AG04450 (cell line): ENCODE measurements around the gene SCP2. TPM values are rescaled to one million over a fixed set of nuclear protein-coding genes. Genes with fewer than 3 reads are reported as not detected.
A peak's percentile ranks its signal among the peaks of the same experiment; 100 is the strongest.

Experiments
- CTCF ChIA-PET: fragments of 300-600, 350-600 bp; formaldehyde crosslinking; extraction: SDS; loops from one replicate; lab custom pipeline; 2022; ENCODE audit warnings: antibody characterized with exemption, inconsistent platforms; lab: Charles Lee
- POLR2A ChIA-PET: fragments of 350-600 bp; formaldehyde crosslinking; extraction: SDS; loops from one replicate; lab custom pipeline; 2021; ENCODE audit warnings: antibody characterized with exemption, inconsistent platforms; lab: Yijun Ruan, JAX
- DNase-seq: peaks from one replicate; pipeline ENCODE4 v3.0.0-alpha.2; 2011; ENCODE audit warnings: low read depth, low spot score
- H3K27ac ChIP-seq: one replicate; pipeline ENCODE4 v1.5.1; 2012; ENCODE audit warnings: low read depth, low read length, control low read depth
- H3K27me3 ChIP-seq: one replicate; pipeline ENCODE4 v1.6.0; 2012; ENCODE audit warnings: low read length; ENCODE audit not compliant: control insufficient read depth, insufficient read depth
- H3K4me3 ChIP-seq: 2 replicates; pipeline ENCODE4 v1.5.1; 2011; ENCODE audit warnings: mild to moderate bottlenecking, low read depth, low read length, control low read depth
- H3K9me3 ChIP-seq: 2 replicates; pipeline ENCODE4 v1.5.1; 2012; ENCODE audit warnings: low read length; ENCODE audit not compliant: control insufficient read depth, insufficient read depth
- CTCF ChIP-seq: IDR thresholded peaks from 2 replicates; pipeline ENCODE4 v1.5.1; 2011; ENCODE audit warnings: low read depth, low read length, control low read depth, inconsistent platforms
- polyA plus RNA-seq: library from polyadenylated mRNA; depleted of rRNA; stranded (reverse); fragments of >200 nt; gene quantifications from 2 replicates; pipeline ENCODE4 v1.2.3, GENCODE V29; 2011

SCP2 gene
- polyA plus RNA-seq, 1 experiment: 278 TPM

GRCh38 chr1:53051676-53052075 lies 124.6 kb downstream of the SCP2 start:
- ChIA-PET POLR2A (no interaction called here), CTCF (no interaction called here)
- Histone ChIP-seq H3K9me3 (no peaks in the 10 kb centered on the region), H3K27ac (no peak overlapping the region), H3K4me3 (no peak overlapping the region), H3K27me3 (no peaks in the 10 kb centered on the region)
- TF ChIP-seq CTCF: no peak
- no peak for DNase-seq

- POLR2A ChIA-PET: interaction anchor here (1.0 kb wide), 1 partner anchor 14 kb away, joined by 3 read pairs; no protein-coding TSS in a partner anchor
- H3K27me3 ChIP-seq: no peaks in the 10 kb centered on the region
- DNase-seq: no peak
- CTCF ChIA-PET: interaction anchor here (1.0 kb wide), 1 partner anchor 9 kb away, joined by 7 read pairs; no protein-coding TSS in a partner anchor
- no peak for TF ChIP-seq CTCF
- H3K4me3 ChIP-seq: no peak overlapping the region
- H3K27ac ChIP-seq: no peak overlapping the region
- no peaks in the 10 kb centered on the region for H3K9me3 ChIP-seq
These were observed 130.1 kb downstream of the SCP2 start for GRCh38 chr1:53057127-53057526.

GRCh38 chr1:53060579-53060978 lies 133.5 kb downstream of the SCP2 start:
- Histone ChIP-seq H3K4me3 (no peak overlapping the region), H3K27me3 (peaks cover 4% of the 10 kb centered on the region), H3K9me3 (peaks cover 4% of the 10 kb centered on the region; the same call in 1 of the 2 replicates), H3K27ac (no peak overlapping the region)
- POLR2A ChIA-PET: interaction anchor here (1.0 to 2.0 kb wide), 2 partner anchors 12 to 17 kb away, joined by 4 to 5 read pairs; no protein-coding TSS in a partner anchor
- DNase-seq: peak; percentile 26
- CTCF ChIA-PET: no interaction called here
- TF ChIP-seq CTCF: no peak

- Histone ChIP-seq H3K9me3 (peaks cover 4% of the 10 kb centered on the region; the same call in 1 of the 2 replicates), H3K4me3 (peak overlapping the region; percentile 74), H3K27me3 (peaks cover 4% of the 10 kb centered on the region), H3K27ac (no peak overlapping the region)
- DNase-seq: no peak
- no peak for TF ChIP-seq CTCF
- ChIA-PET POLR2A (interaction anchor here (1.0 to 2.0 kb wide), 3 partner anchors 13 to 18 kb away, joined by 4 to 5 read pairs (median 4); no protein-coding TSS in a partner anchor), CTCF (no interaction called here)
These were observed 134.2 kb downstream of the SCP2 start for GRCh38 chr1:53061123-53061858.
